ENCODE data around the gene REST.

DNA sequence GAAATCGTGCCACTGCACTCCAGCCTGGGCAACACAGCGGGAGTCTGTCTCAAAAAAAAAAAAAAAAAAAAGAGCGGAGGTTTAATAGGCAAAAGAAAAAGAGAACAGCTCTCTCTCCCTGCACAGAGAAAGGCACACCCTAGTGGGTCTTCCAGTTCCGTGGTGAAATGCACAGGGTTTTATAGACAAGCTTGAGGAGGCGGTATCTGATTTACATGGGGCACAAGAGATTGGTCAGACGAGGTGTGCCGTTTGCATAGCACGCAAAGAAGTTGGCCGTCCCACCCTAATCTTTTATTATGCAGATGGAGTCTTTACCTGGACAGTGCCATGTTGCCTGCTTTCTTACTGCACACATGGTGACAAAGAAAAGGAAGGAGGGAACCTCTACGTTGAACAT lies 33.5 kb upstream of the REST start:
- TF ChIP-seq POLR2AphosphoS5 (IDR thresholded peaks at IDR 0.05; ENCODE audit: borderline replicate concordance, low read depth, low read length) (no peak), EZH2 (IDR thresholded peaks at IDR 0.05) (no peak)
